Measurements from ENCODE around the gene SLIT3.

SLIT3 gene

GRCh38 chr5:168910874-168911273, 390.1 kb downstream of the SLIT3 start:
- no peak for DNase-seq

GRCh38 chr5:168908207-168908606, 392.7 kb downstream of the SLIT3 start:
- no peak for DNase-seq

GRCh38 chr5:168903061-168903460, 397.9 kb downstream of the SLIT3 start:
- no peak for DNase-seq

GRCh38 chr5:168899673-168900072, 401.3 kb downstream of the SLIT3 start:
- no peak for DNase-seq

- no peak for DNase-seq
Observed at GRCh38 chr5:168899264-168899663, 401.7 kb downstream of the SLIT3 start.

GRCh38 chr5:168898247-168898911, 402.6 kb downstream of the SLIT3 start:
- no peak for DNase-seq

- DNase-seq, result no peak
Observed at GRCh38 chr5:168897387-168898122, 403.4 kb downstream of the SLIT3 start.

GRCh38 chr5:168895295-168896071, 405.5 kb downstream of the SLIT3 start:
- DNase-seq, result no peak

GRCh38 chr5:168893283-168893682, 407.7 kb downstream of the SLIT3 start:
- no peak for DNase-seq

GRCh38 chr5:168892618-168893186, 408.2 kb downstream of the SLIT3 start:
- no peak for DNase-seq

GRCh38 chr5:168890816-168891812, 409.8 kb downstream of the SLIT3 start:
- no peak for DNase-seq

- no peak for DNase-seq
Observed at GRCh38 chr5:168889039-168889438, 411.9 kb downstream of the SLIT3 start.

GRCh38 chr5:168887931-168888330, 413.0 kb downstream of the SLIT3 start:
- no peak for DNase-seq

GRCh38 chr5:168886157-168886556, 414.8 kb downstream of the SLIT3 start:
- DNase-seq, result no peak

GRCh38 chr5:168885324-168886120, 415.4 kb downstream of the SLIT3 start:
- no peak for DNase-seq

- DNase-seq, result no peak
Observed at GRCh38 chr5:168883991-168884390, 416.9 kb downstream of the SLIT3 start.

GRCh38 chr5:168883281-168883741, 417.6 kb downstream of the SLIT3 start:
- no peak for DNase-seq

GRCh38 chr5:168882283-168882682, 418.7 kb downstream of the SLIT3 start:
- no peak for DNase-seq

- DNase-seq, result no peak
Observed at GRCh38 chr5:168881427-168882149, 419.4 kb downstream of the SLIT3 start.

GRCh38 chr5:168879929-168880328, 421.0 kb downstream of the SLIT3 start:
- no peak for DNase-seq

All from stimulated activated CD4-positive, alpha-beta T cell treated with anti-CD3 and anti-CD28 coated beads, Interleukin-15, amount 100 ng/mL, for 24 hours (primary cell).